Hematopoietic multipotent progenitor cell (in vitro differentiated cells): ENCODE results near the gene NUAK1. TPM values are rescaled to one million over a fixed set of nuclear protein-coding genes. Genes with fewer than 3 reads are reported as not detected.

Source experiments
- DNase-seq, 3 donors: peaks; one replicate each; pipeline ENCODE4 v3.0.0-alpha.2; 2011 to 2015; ENCODE audit warnings: low read depth in 2 of 3, low spot score in 2 of 3
- total RNA-seq: library from RNA; depleted of rRNA; stranded (reverse); fragments of >200 nt; gene quantifications from one replicate; pipeline ENCODE4 v1.2.3, GENCODE V29; 2012

NUAK1 gene
- total RNA-seq, 1 donor, result under 0.01 TPM

DNA sequence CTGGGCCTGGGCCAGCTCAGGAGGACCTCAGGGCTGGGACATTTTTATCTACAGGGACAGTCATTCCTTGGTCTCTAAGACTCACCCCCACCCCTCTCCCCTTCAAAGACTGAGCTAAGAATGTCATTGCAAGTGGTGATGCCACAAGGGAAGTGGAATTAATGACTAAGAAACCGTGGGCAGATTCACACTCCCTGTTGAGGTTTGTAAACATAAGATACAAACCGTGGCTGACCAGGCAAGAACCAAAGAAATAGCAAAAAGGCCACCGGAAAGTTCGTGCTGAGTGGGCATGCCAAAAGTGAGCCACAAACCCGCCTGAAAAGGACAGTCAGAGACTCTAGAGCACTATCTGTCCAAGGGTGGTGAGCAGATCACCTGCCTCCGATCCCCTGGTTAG is 25.7 kb downstream of the NUAK1 start:
- DNase-seq, result no peak

DNA sequence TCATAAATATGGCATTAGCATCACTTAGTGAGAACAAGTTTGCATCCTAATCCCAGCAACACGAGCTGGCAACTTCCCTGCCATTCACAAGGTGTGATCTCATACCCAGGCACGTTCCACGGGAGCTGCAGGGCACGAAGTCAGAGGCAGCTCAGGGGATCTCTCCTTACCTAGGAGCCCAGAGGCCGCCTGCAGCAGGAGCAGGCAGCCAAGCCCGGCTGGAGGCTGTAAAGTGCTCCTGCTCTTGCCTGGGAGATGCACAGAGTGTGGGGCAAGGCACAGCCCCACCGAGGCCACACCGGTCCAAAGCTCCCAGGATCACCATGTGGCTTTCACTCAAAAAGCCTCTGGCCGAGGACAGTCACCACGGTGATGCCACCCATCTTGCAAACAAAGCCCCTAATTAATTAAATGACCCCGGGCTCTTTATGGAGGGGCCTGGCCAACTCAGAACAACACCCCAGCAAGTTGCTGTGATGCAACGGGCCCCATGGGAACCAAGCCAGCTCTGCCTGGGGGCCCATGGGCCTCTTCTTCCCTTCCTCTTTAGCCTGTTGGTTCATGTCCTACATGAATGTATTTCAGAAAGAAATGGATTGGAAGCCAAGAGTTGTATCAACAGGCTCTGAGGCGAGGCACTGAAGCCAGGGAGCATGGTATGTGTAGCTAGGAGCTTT is 26.5 kb downstream of the NUAK1 start:
- DNase-seq, result no peak

DNA sequence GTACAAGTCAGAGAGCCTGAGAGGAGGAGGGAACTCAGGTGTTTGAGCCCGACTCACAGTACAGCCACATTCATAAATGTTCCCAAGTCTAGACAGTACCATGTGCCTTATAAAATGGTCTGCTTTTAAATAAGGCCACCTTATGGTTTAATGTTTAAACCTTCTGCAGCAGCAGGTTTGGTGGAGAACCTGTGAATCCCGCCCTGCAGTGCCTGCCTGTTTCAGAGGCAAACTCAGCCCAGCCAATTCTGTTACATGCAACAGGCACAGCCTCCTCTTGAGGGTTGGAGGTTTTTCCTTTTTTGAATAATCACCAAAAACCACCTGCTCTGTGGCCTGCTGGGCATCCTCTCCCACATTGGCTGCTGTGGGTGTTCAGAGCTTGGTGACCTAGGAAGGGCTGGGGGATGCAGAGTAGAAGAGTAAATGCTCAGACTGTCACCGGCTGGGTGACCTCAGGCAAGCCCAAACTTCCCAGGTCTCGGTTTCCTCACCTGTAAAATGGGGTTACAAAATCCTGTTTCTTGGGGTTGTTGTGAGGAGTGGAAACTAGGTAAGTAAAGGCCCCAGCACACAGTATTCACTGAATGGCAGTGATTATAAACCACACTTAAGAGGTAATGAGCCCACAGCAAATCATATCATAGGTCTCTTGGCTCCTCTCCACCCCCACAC is 28.0 kb downstream of the NUAK1 start:
- DNase-seq, result no peak

DNA sequence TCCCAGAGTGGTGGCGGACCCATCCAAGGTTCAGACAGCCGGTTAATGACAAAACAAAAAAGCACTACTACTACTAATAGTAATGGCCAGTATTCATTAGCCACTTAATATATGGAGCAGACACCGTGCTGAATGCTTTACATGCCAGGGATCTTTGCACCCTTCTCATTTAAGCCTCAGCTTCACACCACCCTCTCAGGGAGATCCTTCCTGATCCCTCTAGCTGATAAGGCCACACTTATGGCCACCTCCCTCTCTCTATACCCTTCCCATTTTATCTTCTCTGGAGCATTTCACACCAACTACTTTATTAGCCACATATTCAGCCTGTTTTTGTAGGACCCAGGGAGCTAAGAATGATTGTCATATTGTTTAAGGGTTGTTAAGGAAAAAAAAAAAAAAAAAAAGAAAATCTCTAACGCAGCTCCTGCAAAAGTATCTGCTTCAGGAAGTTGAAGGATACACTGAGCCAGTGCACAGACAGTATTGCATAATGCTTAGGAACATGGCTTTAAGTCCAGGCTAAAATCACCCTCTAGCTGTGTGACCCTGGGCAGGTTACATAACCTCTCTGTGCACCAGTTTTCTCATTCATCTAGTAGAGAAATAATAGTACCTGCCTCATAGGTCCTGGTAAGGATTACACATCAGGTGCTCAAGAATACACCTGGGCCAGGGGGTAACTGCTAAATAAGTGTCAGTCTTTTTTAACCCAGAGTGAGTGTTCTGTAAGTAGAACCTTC is 29.4 kb downstream of the NUAK1 start:
- DNase-seq, result no peak

DNA sequence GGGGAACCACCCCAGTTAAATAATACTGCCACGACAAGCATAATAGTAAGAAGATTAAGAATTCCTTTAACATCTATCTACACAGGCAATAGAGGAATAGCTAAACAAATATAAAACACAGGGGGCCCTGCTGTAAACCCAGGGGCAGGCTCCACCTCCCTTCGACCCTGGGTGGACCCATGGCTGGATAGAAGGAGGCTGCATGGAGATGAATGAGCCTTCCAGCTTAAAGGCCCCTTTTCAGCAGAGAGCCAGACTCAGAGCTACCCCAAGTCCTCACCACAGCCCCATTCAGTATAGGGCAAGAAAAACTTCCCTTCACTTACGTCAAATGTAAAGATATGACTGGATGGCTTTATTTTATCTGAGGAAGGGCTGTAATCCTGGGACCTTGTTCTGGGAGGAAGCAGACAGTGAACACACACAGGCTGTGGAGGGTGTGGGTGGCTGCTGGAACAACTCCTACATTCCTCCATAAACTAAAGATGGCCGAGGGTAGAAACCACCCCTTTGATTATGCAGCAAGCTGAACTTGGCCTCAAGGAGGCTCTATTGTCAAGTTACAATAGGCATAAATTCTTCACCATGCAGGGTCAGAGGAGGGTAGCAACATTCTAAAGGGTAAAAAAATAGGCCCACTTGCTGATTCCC is 30.4 kb downstream of the NUAK1 start:
- no peak for DNase-seq

DNA sequence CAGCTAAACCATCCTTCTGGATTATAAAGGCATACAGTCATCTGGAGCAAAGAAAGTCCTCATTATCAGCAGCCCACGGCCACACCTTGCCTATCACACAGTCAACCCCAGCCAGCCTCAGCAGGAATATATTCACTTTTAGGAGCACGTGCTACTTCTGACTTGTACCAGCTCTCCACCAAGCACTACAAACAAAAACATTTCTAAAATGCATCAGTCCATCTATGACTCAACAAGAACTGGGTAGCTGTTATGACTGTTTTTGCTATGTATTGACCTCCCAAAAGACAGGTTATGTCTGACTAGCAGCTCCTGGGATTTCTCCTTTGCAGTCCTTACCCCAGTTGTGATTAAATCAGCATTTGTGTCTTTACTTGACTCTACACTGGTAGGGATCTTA is 31.2 kb downstream of the NUAK1 start:
- DNase-seq, result no peak

DNA sequence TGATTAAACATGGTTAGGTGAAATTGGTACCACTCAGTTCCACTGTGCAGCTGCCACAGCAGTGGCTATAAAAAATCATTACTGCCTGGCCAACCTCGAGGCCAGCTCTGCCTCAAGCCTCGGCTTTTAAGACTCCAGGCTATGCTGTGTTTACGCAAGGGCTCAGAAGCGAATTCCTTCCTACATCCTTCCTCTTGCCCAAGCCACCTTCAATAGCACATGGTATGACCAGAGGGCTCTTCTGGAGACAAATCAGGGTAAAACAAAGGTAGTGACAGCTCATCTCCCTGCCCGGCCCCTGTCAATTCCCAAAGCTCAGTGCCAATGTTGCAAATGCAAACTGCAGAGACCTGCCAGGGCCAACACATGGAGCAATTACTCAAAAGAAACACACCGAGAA is 31.9 kb downstream of the NUAK1 start:
- DNase-seq, result no peak

DNA sequence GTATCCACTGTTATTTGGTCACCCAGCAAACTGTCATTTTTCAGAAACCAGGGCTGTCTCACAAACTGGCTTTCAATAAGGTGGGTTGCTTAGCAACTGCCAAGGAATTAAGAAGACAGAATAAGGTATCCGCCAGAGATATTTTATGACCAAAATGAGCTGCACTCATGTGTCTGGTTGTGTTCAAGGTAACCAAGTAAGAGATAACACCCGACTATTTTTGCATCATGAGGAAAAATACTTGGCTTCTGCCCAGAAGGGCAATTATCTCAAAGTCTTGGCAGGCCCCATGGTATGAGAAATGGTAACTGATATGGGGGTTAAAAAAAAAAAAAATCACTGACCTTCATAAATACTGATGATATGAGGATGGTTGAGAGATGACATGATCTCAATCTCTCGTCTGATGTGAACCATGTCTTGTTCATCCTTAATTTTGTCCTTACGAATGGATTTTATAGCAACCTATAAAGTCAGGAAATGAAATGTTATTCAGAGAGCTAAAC is 32.6 kb downstream of the NUAK1 start:
- DNase-seq, result no peak

DNA sequence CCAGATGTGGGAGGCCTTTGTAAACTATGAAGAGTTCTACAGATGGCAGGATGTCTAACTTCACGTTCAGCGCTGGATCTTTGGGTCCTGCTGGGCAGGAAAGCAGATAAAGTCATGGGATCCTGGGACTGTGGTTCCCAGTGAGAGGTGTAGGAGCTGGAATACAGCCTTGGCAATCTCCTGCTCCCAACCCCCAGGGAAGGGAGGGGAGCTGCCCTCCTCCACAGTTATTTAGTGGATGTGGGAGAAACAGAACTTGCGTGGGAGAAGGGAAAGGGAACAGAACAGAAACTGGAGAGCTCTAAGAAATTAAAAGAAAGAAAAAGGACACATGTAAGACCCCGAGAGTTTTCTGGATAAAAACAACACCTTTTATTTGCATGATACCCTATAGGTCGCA is 37.0 kb downstream of the NUAK1 start:
- DNase-seq, result no peak

DNA sequence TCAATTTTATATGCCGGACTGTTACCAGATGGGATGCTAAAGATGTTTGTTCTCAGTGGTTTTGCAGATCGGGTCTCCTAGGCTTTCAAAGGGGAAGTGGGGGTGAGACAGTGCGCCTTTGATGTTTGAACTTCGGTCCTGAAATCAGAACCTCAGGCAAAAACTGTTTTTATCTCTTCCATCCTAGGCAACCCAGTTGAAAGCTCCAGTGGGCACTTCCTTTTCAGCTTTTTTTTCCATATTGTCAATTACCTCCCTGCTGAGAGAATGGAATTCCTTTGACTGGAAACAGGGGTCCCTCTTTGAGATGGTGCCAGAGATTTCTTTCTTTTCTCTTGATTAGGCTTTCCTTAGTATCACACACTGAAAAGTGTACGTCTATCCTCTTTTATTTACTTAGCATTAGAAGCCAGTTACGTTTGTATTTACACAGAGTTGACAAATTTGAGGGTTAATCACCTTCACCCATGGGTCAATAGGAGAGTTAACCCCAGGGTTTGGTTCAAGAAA is 40.0 kb downstream of the NUAK1 start:
- DNase-seq, result no peak

DNA sequence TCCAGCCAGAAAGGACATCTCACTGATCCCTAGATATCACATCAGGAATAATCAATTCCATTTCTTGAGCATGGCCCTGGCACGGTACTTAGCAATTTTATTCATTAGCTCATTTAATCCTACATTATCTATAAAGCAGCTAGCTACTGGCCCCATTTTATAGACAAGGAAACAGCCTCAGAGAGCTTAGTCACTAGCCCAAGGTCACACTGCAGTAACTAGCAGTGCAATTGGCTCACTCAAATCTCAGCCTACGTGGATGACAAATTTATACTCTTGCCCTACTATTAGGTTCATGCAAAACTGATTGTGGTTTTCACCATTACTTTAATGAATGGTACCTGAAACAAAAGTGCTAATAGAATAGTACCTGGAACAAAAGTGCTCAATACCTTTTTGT is 41.7 kb downstream of the NUAK1 start:
- DNase-seq, result no peak

DNA sequence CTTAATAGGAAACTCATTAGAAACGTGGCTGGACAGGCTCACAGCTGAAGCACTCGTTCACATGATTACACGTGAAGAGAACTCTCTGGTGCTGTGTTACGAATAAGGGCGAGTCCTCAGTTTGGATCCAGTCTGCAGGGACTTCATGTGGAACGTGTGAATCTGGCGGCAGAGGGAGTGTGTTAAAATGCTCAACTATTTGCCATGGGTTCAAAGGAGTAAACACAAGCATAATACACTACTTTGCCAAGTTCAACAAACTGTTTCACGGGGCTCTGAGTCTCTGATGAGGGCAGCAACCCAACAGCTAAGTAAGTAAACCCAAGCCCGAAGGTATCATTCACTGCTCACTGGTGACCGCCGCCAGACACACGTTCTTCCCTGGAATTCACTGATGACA is 42.4 kb downstream of the NUAK1 start:
- no peak for DNase-seq

DNA sequence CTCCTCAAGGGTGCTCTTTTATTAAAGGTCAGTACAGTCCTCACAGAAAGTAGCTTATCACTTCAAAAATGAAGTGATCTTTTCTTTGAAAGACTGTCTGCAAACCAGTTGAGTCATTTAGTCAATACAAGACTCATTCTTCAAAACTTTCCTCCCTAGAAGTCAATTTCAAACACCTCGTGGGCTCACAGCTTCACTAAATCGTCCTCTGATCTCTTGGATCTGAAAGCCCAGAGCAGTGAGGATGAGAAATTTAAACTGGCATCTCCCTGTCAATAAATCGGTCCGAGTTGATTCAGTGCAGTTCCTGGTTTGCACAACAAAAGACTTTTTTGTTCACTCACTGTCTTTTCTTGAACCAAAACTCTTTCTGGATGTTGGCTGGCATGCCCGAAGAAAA is 44.5 kb downstream of the NUAK1 start:
- no peak for DNase-seq

DNA sequence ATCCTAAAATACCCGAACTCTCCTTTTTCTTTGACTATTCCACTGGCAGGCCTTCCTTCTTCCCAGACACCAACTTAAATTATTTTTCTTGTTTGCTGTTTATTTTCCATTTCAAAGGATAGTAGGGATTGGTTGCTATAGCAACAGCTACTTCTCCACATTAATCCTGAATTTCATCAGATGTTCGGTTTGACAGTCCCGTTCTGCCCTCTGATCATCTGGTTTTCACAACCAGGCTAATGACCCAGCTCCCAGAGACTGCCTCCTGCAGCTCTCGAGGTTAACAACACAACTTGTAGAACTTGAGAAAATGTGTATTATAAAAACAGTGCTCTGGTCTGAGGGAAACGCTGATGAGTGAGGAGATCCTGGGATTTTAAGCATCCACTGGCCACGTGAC is 45.5 kb downstream of the NUAK1 start:
- DNase-seq, result no peak

DNA sequence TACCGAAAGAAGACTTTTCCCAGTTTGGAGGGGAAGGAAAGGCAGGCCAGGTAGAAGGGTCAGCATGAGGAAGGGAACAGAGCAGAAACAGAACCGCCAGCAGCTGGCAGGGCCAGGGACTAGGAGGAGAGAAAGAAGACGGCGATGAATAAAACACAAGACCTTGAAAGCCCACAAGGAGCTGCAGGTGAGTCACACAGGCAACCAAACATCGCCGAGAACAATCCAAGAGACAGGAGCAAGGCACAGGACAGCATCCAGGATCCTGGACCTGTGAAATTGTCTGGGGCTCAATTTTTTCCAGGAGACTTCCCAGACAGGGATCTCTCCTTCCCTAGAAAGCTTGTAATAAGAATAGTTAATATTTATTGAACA is 47.3 kb downstream of the NUAK1 start:
- no peak for DNase-seq

DNA sequence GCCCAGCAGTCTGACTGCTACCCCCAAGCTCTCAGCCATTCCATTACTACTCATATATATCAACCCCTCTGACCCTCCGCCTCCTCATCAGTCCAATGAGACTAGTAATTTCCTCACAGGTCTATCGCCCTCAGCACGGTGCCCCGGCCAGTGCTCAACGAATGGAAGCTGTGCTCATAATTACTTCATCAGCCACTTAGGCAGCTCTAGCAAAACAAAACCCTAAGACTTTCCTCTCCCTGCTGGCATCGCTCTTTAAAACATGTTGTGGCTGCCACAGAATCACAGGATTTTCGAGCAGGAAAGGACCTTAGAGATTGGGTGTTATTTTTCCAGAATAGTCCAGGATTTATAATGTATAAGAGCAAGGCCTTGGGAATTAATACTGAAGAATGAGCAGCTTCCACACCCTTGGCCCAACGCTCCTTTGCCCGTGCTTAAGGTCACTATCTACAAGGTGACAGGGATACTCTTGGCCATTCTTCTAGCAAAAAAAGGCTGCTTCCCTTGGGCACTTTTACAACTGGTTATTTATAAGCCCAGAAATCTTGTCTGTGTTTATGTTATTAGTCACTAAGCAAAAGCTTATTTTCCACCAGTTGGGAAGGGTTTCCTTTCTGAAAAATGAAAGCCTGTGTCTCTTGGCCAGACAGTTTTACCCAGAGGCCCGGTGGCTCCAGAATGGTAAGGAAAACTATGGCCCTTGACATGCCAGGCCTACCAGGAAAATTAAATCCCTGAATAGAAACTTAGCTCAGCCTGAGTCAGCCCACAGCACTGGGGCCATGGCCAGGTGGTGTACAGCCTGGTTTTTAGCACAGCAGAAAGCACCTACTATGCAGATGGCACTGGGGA is 47.9 kb downstream of the NUAK1 start:
- DNase-seq, result no peak

DNA sequence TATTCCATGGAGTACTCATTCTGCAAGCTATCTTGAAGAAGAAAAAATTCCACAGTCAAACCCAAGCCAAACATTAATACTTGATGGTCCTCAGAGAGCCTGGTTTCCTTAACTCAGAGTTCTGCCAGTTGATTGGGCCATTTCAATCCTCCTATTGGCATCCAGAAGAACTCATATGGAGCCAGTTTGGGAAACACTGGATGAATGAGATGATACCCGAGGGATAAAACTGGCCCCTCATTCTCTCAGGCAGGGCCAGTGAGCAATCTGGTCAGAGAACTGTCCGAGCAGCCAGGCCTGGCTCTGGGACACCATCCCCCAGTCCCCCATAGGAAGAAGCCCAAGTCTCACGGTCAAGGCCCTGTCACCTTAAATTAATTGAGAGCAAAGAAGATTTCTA is 48.8 kb downstream of the NUAK1 start:
- no peak for DNase-seq

DNA sequence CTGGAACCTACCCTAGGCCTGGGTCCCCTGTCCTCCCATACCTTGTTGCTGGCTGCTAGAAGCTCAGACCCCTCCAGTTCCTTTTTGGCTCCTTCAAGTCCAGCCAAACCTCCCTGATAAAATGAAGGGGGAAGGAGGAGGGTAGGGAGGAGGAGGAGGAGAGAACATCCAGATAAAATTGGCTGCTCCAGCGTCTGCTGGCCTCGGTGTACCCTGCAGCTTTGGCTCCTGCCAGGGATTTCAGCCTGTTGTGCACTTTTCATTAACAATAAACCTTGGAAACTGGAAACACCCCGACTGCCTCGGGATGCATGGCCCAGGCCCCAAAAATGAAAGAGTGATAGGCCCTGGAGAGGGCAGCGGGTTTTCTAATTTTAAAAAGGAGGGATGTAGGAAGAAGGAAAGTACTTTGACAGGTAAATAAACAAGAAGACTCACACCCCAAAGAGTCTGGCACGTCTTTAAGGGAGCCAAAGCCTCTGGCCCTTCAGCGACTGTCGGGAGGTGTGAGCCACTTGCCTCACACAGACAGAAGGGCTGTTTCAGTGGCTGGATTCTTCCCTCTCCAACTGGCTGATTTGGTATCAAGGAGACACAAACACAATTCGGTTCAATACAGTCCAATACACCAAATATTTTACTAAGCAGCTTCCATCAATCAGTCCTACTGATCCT is 49.8 kb downstream of the NUAK1 start:
- DNase-seq, result no peak

DNA sequence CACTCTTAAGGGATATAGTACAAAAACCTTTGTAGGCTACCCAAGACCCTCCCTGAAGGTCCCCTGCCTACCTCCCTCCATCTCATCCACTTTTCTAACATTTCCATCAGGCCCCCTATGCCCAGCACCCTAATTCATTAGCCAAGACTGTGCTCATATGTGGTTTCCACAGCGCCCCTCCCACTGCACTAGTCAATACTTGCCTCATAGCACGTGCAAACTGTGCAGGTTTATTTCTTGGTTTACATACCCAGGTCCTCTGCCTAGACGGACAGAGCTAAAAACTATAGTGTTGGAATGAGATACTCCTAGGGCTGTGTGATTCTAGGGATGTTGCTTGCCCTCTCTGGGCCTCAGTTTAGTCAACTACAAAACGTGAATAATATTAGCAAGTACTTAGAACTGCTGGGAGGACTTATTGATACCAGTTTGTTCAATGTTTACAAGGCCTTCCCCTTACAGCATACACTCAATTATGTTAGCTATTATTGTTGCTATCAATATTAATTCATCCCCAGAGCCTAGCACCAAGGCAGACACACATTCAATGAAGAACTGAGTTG is 50.4 kb downstream of the NUAK1 start:
- no peak for DNase-seq
